K562 (cell line): ENCODE measurements around the gene RABGAP1L. TPM values are rescaled to one million over a fixed set of nuclear protein-coding genes. Genes with fewer than 3 reads are reported as not detected.

Experiments used
- ATAC-seq: fragments of 200-7000 bp; cut with Tn5 transposase; 3 replicates; pipeline ENCODE4 v1.9.1; 2020; ENCODE audit warnings: moderate library complexity
- BruUV-seq: library from RNA; stranded (reverse); fragments of 400-500 nt; replicated peaks from 2 replicates; lab custom pipeline; 2021; lab: Mats Ljungman, UMichigan
- CTCF ChIA-PET: fragments of 300-600 bp; formaldehyde crosslinking; extraction: SDS; loops from one replicate; lab custom pipeline; 2021; ENCODE audit warnings: low intra/inter-chr PET ratio; lab: Yijun Ruan, JAX
- POLR2A ChIA-PET: fragments of 300-600, 350-650 bp; sonication (Branson Sonifier 250); formaldehyde crosslinking; extraction: SDS; loops from one replicate; lab custom pipeline; 2021; ENCODE audit warnings: antibody characterized with exemption, inconsistent platforms; lab: Yijun Ruan, JAX
- DNase-seq, 4 experiments: peaks; one replicate each; pipeline versions ENCODE4 v3.0.0 to v3.0.0-alpha.2; 2011 to 2018; ENCODE audit warnings: low spot score in 3 of 4, mixed read lengths in 3 of 4; ENCODE audit errors: extremely low read depth in 1 of 4
- FAIRE-seq: peaks from 2 replicates; lab custom pipeline; 2011; peaks lifted over from hg19 to GRCh38; lab: Jason Lieb, UNC
- H2AFZ ChIP-seq: 2 replicates; pipeline ENCODE4 v1.6.0; 2011; ENCODE audit warnings: low read depth, low read length, control low read depth, inconsistent platforms
- H3K27ac ChIP-seq: fragments of 200-600 bp; 3 replicates; pipeline ENCODE4 v1.8.0; 2011; ENCODE audit warnings: low read depth, mild to moderate bottlenecking, control low read depth, inconsistent platforms, low read length, moderate library complexity, mixed read lengths; ENCODE audit errors: extremely low read depth
- H3K27me3 ChIP-seq, 2 experiments: fragments of 300-600 bp in 1 of 2; 2 replicates in 1 of 2; 3 replicates in 1 of 2; pipeline versions ENCODE4 v1.6.0 to v1.8.0; 2011; ENCODE audit warnings: inconsistent platforms in 2 of 2, low read length in 2 of 2, mild to moderate bottlenecking in 1 of 2, mixed read lengths in 1 of 2, moderate library complexity in 1 of 2; ENCODE audit not compliant: control insufficient read depth in 2 of 2, insufficient read depth in 2 of 2
- H3K36me3 ChIP-seq: fragments of 300-600 bp; 3 replicates; pipeline ENCODE4 v1.8.0; 2011; ENCODE audit warnings: mild to moderate bottlenecking, low read length, inconsistent platforms; ENCODE audit not compliant: control insufficient read depth, insufficient read depth
- H3K4me1 ChIP-seq, 2 experiments: fragments of 200-600 bp in 1 of 2; replicated peaks in 1 of 2; 2 replicates in 1 of 2; 3 replicates in 1 of 2; pipeline versions ENCODE4 v1.5.1 to v1.8.0; 2011; ENCODE audit warnings: inconsistent platforms in 2 of 2, low read length in 2 of 2, mild to moderate bottlenecking in 1 of 2, mixed read lengths in 1 of 2, moderate library complexity in 1 of 2; ENCODE audit not compliant: control insufficient read depth in 2 of 2, insufficient read depth in 2 of 2
- H3K4me2 ChIP-seq: 2 replicates; pipeline ENCODE4 v1.6.1; 2011; ENCODE audit warnings: low read length, control low read depth, inconsistent platforms, mixed read lengths; ENCODE audit not compliant: insufficient read depth
- H3K4me3 ChIP-seq: fragments of 200-600 bp; sonication (generic), shearing (Covaris generic); 2 replicates; pipeline ENCODE4 v1.5.1; 2016; ENCODE audit warnings: control low read depth, inconsistent platforms
- H3K79me2 ChIP-seq: fragments of 200-600 bp; 3 replicates; pipeline ENCODE4 v1.8.0; 2011; ENCODE audit warnings: low read length, inconsistent platforms; ENCODE audit not compliant: control insufficient read depth, insufficient read depth
- H3K9ac ChIP-seq, 2 experiments: 2 replicates each; pipeline versions ENCODE4 v1.6.0 to v1.6.1; 2011; ENCODE audit warnings: low read depth in 2 of 2, low read length in 2 of 2, control low read depth in 1 of 2, inconsistent platforms in 1 of 2, mild to moderate bottlenecking in 1 of 2, mixed read lengths in 1 of 2; ENCODE audit not compliant: insufficient read depth in 1 of 2
- H3K9me1 ChIP-seq: one replicate; pipeline ENCODE4 v1.6.0; 2011; ENCODE audit warnings: inconsistent platforms, mild to moderate bottlenecking, low read length, moderate library complexity; ENCODE audit not compliant: control insufficient read depth, insufficient read depth
- H3K9me3 ChIP-seq: replicated peaks from 2 replicates; pipeline ENCODE4 v1.5.1; 2011; ENCODE audit warnings: low read depth, low read length, inconsistent platforms; ENCODE audit not compliant: control insufficient read depth, insufficient read depth
- H4K20me1 ChIP-seq: replicated peaks from 2 replicates; pipeline ENCODE4 v1.6.1; 2011; ENCODE audit warnings: low read length, inconsistent platforms, mixed read lengths; ENCODE audit not compliant: control insufficient read depth, insufficient read depth
- ATF4 ChIP-seq: fragments of 450-650 bp; formaldehyde crosslinking; IDR thresholded peaks from 2 replicates; pipeline ENCODE4 v1.4.0; 2022; ENCODE audit warnings: mild to moderate bottlenecking, moderate library complexity
- BRF2 ChIP-seq: IDR thresholded peaks from 3 replicates; pipeline ENCODE4 v1.6.1; 2011; ENCODE audit warnings: borderline replicate concordance, mild to moderate bottlenecking; ENCODE audit not compliant: insufficient read length, insufficient read depth
- CEBPB ChIP-seq: fragments of 450-650 bp; IDR thresholded peaks from 2 replicates; pipeline ENCODE4 v1.6.1; 2016; ENCODE audit warnings: missing genetic modification characterization, missing compliant biosample characterization
- CEBPG ChIP-seq, 3 experiments: fragments of 200-800 bp in 1 of 3; sonication (Bioruptor generic) in 1 of 3; sonication (generic) in 1 of 3; formaldehyde crosslinking in 1 of 3; IDR thresholded peaks in 2 of 3; conservative IDR thresholded peaks in 1 of 3; 2 replicates each; pipeline versions ENCODE4 v1.6.1 to v1.8.0; 2016 to 2022; ENCODE audit warnings: missing compliant biosample characterization in 2 of 3, missing genetic modification characterization in 2 of 3, mild to moderate bottlenecking in 1 of 3, missing genetic modification reagents in 1 of 3
- HDAC6 ChIP-seq: IDR thresholded peaks from 2 replicates; pipeline ENCODE4 v1.6.1; 2012; ENCODE audit warnings: low read depth, mild to moderate bottlenecking, control low read depth, inconsistent platforms, low read length, moderate library complexity
- KDM1A ChIP-seq, 2 experiments: fragments of 450-650 bp; IDR thresholded peaks; 2 replicates each; pipeline ENCODE4 v1.6.1; 2016; ENCODE audit warnings: mild to moderate bottlenecking in 2 of 2
- KLF13 ChIP-seq: fragments of 450-650 bp; IDR thresholded peaks from 2 replicates; pipeline ENCODE4 v1.6.1; 2016; ENCODE audit warnings: missing genetic modification characterization, low read depth, mild to moderate bottlenecking, missing compliant biosample characterization, moderate library complexity, borderline replicate concordance
- SRF ChIP-seq, 2 experiments: fragments of 250-450, 450-650 bp in 1 of 2; sonication (Bioruptor Pico) in 1 of 2; sonication (generic) in 1 of 2; formaldehyde crosslinking; IDR thresholded peaks; 2 replicates each; pipeline versions ENCODE4 v1.5.0 to v1.5.1; 2020 to 2022; ENCODE audit warnings: mild to moderate bottlenecking in 1 of 2, missing genetic modification reagents in 1 of 2
- ZNF239 ChIP-seq: fragments of 250-450 bp; sonication (Bioruptor Pico); IDR thresholded peaks from 2 replicates; pipeline ENCODE4 v1.4.0; 2020; ENCODE audit warnings: mild to moderate bottlenecking
- ZNF316 ChIP-seq: fragments of 450-650 bp; IDR thresholded peaks from 2 replicates; pipeline ENCODE4 v1.6.1; 2016
- ZNF324 ChIP-seq: fragments of 250-450 bp; sonication (Bioruptor Pico); IDR thresholded peaks from 2 replicates; pipeline ENCODE4 v1.4.0; 2020; ENCODE audit warnings: mild to moderate bottlenecking
- WGBS: fragments of 100-300 bp; shearing (Covaris generic); methylation state at CpG from one replicate; pipeline ENCODE4 v1.1.6; 2016; ENCODE audit warnings: low coverage, mixed read lengths; ENCODE audit not compliant: insufficient coverage; ENCODE audit errors: missing lambda C conversion rate; 5-methylcytosine and 5-hydroxymethylcytosine counted together
- in situ Hi-C: fragments of 300-500 bp; cut with MboI; formaldehyde crosslinking; loops from 4 replicates; pipeline ENCODE4 v1.15.0; 2018; ENCODE audit warnings: inconsistent platforms, mixed read lengths
- intact Hi-C: fragments of 100-400 bp; cut with micrococcal nuclease; formaldehyde crosslinking; loops from 2 replicates; pipeline ENCODE4 v1.14.2; 2022
- polyA plus RNA-seq, 8 experiments: library from polyadenylated mRNA; depleted of rRNA in 4 of 8; stranded (reverse) in 5 of 8; unstranded in 3 of 8; fragments of >200 nt; fragmentation: Nextera tagmentation in 2 of 8; fragmentation: Illumina TruSeq in 1 of 8; extraction: Ambion mirVana in 2 of 8; extraction: Trizol in 1 of 8; gene quantifications; 2 replicates each; pipeline versions ENCODE4 v1.2.1 to v1.2.3, GENCODE V29; 2011 to 2014; ENCODE audit warnings: inconsistent platforms in 1 of 8, missing spikeins in 1 of 8
- total RNA-seq, 7 experiments: library from RNA; depleted of rRNA in 6 of 7; stranded (reverse); fragments of >200 nt in 6 of 7; fragmentation: Illumina TruSeq in 2 of 7; extraction: Trizol in 2 of 7; gene quantifications; 2 replicates each; pipeline versions ENCODE4 v1.2.1 to v1.2.3, GENCODE V29; 2011 to 2021; ENCODE audit warnings: low replicate concordance in 1 of 7

Gene RABGAP1L
- total and polyA plus RNA-seq, 9 of the 15 experiments (the other 6 are each of a cell fraction or from before 2014, with no cell fraction given): 16.5 to 44.9 (median 26.7) TPM

GRCh38 chr1:174958396-174958795 lies 799.1 kb downstream of the RABGAP1L start:
- ATAC-seq: peak; percentile 31; the same call in 1 of the 3 replicates
- FAIRE-seq: no peak
- Histone ChIP-seq H3K4me2 (no peak overlapping the region), H3K79me2 (no peaks in the 10 kb centered on the region), H3K9me3 (no peaks in the 10 kb centered on the region), H3K4me1 (peaks cover 0 to 25% of the 10 kb centered on the region in 2 experiments; a peak in 3 of 5 replicates), H2AFZ (no peak overlapping the region), H3K27me3 (no peaks in the 10 kb centered on the region), H3K9ac (peak overlapping the region in 1 of 2 experiments; percentile 2; a peak in 1 of 4 replicates), H3K9me1 (no peaks in the 10 kb centered on the region), H3K27ac (no peak overlapping the region), H3K36me3 (no peaks in the 10 kb centered on the region), H4K20me1 (no peaks in the 10 kb centered on the region), H3K4me3 (no peak overlapping the region)
- DNase-seq: no peak
- TF ChIP-seq ZNF239 (CRISPR knock-in tag) (0 out of 2 replicates have a peak, but pooled peaks have one; percentile 17), ATF4 (CRISPR knock-in tag) (0 out of 2 replicates have a peak, but pooled peaks have one; percentile 7), ZNF324 (CRISPR knock-in tag) (0 out of 2 replicates have a peak, but pooled peaks have one; percentile 49), KLF13 (no peak)
- WGBS: 64% methylated on average over 1 of the region's 1 CpG
- intact Hi-C loops: no loop called here
- in situ Hi-C loops: no loop called here
- BruUV-seq: no TSS peak
- ChIA-PET POLR2A (interaction anchor here (1.7 kb wide), 1 partner anchor 41 kb away, joined by 9 read pairs; no protein-coding TSS in a partner anchor), CTCF (no interaction called here)

- H3K36me3 ChIP-seq: no peaks in the 10 kb centered on the region
- BruUV-seq: no TSS peak
- no peaks in the 10 kb centered on the region for H3K79me2 ChIP-seq
- no peak for ATAC-seq
- intact Hi-C loops: no loop called here
- TF ChIP-seq KDM1A (IDR thresholded peaks at IDR 0.05): no peak
- TF ChIP-seq CEBPG (CRISPR knock-in tag; IDR thresholded peaks at IDR 0.05): no peak
- peak; percentile 57 to 88 for TF ChIP-seq CEBPG (tag; conservative IDR thresholded peaks at IDR 0.05 in 1 of 2, IDR thresholded peaks at IDR 0.05 in 1 of 2)
- TF ChIP-seq ZNF316: peak; percentile 59
- no peak for TF ChIP-seq SRF (CRISPR knock-in tag; IDR thresholded peaks at IDR 0.05)
- TF ChIP-seq CEBPB (tag): peak; percentile 91
- no peak for TF ChIP-seq HDAC6
- no peak for TF ChIP-seq BRF2
- TF ChIP-seq, all 486 proteins: peak for 3
- CTCF ChIA-PET: no interaction called here
- no peaks in the 10 kb centered on the region for H4K20me1 ChIP-seq
- H3K9ac ChIP-seq: no peak overlapping the region
- FAIRE-seq (no peak), DNase-seq (no peak)
- H3K4me2 ChIP-seq: no peak overlapping the region
- 62% methylated on average over 2 of the region's 2 CpGs for WGBS
- H3K27me3 ChIP-seq: no peaks in the 10 kb centered on the region
- H2AFZ ChIP-seq: no peak overlapping the region
- no peaks in the 10 kb centered on the region for H3K9me1 ChIP-seq
- POLR2A ChIA-PET: no interaction called here
- peaks cover 0 to 27% of the 10 kb centered on the region in 2 experiments; a peak in 3 of 5 replicates for H3K4me1 ChIP-seq
- in situ Hi-C loops: no loop called here
- H3K4me3 ChIP-seq: no peak overlapping the region
- H3K9me3 ChIP-seq: no peaks in the 10 kb centered on the region
- no peak overlapping the region for H3K27ac ChIP-seq
Observed at GRCh38 chr1:174960362-174960761, 801.0 kb downstream of the RABGAP1L start.
